Spleen (tissue), 7 donors: Measurements from ENCODE around the gene ZNF746.

Source experiments
- CTCF ChIP-seq, 11 experiments: fragments of 200-600 bp in 7 of 11; fragments of 450-650 bp in 4 of 11; sonication (generic) in 4 of 11; IDR thresholded peaks in 8 of 11; conservative IDR thresholded peaks in 3 of 11; 1 replicate in 7 of 11; 2 replicates in 4 of 11; pipeline versions ENCODE4 v1.4.0 to v1.8.0; 2016 to 2021; ENCODE audit warnings: antibody characterized with exemption in 11 of 11, inconsistent platforms in 4 of 11, mild to moderate bottlenecking in 1 of 11
- POLR2AphosphoS5 ChIP-seq, 3 donors: sonication (generic); formaldehyde crosslinking; IDR thresholded peaks; one replicate each; pipeline ENCODE4 v1.5.1; 2017; ENCODE audit warnings: antibody characterized with exemption in 3 of 3
- donor health status: DM: no; HTN: no; CAD: no; lungs with moderate emphysema.
- donor health status: DM: no; HTN: no; CAD: no.
- donor health status: DM: no; HTN: no; CAD: no.

- no peak for TF ChIP-seq POLR2AphosphoS5 (IDR thresholded peaks at IDR 0.05)
- no peak for TF ChIP-seq CTCF (IDR thresholded peaks at IDR 0.05 in 8 of 11, conservative IDR thresholded peaks at IDR 0.05 in 3 of 11)
Measured at GRCh38 chr7:149525280-149525679, 27.7 kb upstream of the ZNF746 start.
